ENCODE results near the gene UEVLD.

UEVLD gene

DNA sequence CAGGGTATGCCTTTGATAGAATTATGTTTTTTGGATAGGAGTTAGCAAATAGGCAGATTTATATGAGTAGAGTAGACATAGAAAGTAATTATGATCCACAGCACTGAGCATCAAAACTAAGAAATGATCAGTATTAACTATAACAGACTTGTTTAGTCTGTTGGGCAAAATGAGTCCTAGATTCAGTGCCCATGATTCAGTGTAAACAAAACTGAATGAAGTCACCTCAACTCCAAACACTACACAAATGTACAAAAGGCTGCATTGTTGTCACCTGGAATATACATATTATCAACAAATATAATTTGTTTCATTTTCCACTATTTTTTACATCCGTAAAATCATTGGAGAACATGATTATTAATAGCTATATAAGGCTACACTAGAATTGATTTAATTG, 6.7 kb downstream of the UEVLD start (continued):
- TF ChIP-seq, protein P1, sequence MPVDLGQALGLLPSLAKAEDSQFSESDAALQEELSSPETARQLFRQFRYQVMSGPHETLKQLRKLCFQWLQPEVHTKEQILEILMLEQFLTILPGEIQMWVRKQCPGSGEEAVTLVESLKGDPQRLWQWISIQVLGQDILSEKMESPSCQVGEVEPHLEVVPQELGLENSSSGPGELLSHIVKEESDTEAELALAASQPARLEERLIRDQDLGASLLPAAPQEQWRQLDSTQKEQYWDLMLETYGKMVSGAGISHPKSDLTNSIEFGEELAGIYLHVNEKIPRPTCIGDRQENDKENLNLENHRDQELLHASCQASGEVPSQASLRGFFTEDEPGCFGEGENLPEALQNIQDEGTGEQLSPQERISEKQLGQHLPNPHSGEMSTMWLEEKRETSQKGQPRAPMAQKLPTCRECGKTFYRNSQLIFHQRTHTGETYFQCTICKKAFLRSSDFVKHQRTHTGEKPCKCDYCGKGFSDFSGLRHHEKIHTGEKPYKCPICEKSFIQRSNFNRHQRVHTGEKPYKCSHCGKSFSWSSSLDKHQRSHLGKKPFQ (tag by site-specific recombination; IDR thresholded peaks at IDR 0.05): no peak
- no peak for TF ChIP-seq ZNF791 (tag by site-specific recombination; IDR thresholded peaks at IDR 0.05)
- TF ChIP-seq KLF16 (tag by site-specific recombination; IDR thresholded peaks at IDR 0.05): no peak
- TF ChIP-seq ZNF138 (tag by site-specific recombination; IDR thresholded peaks at IDR 0.05; ENCODE audit: borderline replicate concordance): no peak
- TF ChIP-seq ZNF654 (tag by site-specific recombination; IDR thresholded peaks at IDR 0.05; ENCODE audit: low read depth): no peak
- no peak for TF ChIP-seq ZEB2 (tag by site-specific recombination; IDR thresholded peaks at IDR 0.05)
- TF ChIP-seq ZNF23 (tag by site-specific recombination; IDR thresholded peaks at IDR 0.05; ENCODE audit: borderline replicate concordance): no peak
- TF ChIP-seq, protein P2, sequence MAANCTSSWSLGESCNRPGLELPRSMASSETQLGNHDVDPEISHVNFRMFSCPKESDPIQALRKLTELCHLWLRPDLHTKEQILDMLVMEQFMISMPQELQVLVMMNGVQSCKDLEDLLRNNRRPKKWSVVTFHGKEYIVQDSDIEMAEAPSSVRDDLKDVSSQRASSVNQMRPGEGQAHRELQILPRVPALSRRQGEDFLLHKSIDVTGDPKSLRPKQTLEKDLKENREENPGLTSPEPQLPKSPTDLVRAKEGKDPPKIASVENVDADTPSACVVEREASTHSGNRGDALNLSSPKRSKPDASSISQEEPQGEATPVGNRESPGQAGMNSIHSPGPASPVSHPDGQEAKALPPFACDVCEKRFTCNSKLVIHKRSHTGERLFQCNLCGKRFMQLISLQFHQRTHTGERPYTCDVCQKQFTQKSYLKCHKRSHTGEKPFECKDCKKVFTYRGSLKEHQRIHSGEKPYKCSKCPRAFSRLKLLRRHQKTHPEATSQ (tag by site-specific recombination; IDR thresholded peaks at IDR 0.05): no peak
- TF ChIP-seq ZNF830 (tag by site-specific recombination; IDR thresholded peaks at IDR 0.05; ENCODE audit: low read depth): no peak

DNA sequence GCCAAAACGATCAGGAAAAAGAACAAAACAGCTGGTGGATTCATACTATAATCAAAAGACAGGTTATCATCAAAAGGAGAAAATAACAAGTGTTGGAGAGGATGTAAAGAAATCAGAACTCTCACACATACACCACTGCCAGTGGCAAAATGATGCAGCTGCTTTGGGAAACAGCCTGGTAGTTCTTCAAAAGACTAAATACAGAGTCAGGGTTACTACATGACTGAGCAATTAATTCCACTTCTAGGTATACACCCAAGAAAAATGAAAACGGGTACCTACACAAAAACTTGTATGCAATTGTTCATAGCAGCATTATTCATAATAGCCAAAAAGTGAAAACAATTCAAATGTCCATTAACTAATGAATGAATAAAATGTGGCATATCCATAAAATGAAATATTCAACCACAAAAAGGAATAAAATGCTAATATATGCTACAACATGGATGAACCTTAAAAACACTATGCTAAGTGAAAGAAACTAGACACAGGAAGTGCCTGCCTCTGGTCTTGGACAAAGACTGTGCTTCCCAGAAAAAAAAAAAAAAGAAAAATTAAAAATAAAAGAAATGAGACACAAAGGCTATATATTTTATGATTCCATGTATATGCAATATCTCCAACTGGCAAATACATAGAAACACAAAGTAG, 8.3 kb downstream of the UEVLD start:
- H3K4me3 ChIP-seq (ENCODE audit: low read depth, low read length): no peak overlapping the region
- no peaks in the 10 kb centered on the region for H3K9me3 ChIP-seq (ENCODE audit: control insufficient read depth, insufficient read depth, low read depth, low read length)
- H3K36me3 ChIP-seq (ENCODE audit: control insufficient read depth in 2 of 2, insufficient read depth in 1 of 2, low read length in 2 of 2): peaks cover 0 to 6% of the 10 kb centered on the region in 2 experiments; a peak in 2 of 3 replicates
- TF ChIP-seq, protein P3, sequence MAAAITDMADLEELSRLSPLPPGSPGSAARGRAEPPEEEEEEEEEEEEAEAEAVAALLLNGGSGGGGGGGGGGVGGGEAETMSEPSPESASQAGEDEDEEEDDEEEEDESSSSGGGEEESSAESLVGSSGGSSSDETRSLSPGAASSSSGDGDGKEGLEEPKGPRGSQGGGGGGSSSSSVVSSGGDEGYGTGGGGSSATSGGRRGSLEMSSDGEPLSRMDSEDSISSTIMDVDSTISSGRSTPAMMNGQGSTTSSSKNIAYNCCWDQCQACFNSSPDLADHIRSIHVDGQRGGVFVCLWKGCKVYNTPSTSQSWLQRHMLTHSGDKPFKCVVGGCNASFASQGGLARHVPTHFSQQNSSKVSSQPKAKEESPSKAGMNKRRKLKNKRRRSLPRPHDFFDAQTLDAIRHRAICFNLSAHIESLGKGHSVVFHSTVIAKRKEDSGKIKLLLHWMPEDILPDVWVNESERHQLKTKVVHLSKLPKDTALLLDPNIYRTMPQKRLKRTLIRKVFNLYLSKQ (tag by site-specific recombination; IDR thresholded peaks at IDR 0.05; ENCODE audit: borderline replicate concordance): no peak
- TF ChIP-seq, protein P4, sequence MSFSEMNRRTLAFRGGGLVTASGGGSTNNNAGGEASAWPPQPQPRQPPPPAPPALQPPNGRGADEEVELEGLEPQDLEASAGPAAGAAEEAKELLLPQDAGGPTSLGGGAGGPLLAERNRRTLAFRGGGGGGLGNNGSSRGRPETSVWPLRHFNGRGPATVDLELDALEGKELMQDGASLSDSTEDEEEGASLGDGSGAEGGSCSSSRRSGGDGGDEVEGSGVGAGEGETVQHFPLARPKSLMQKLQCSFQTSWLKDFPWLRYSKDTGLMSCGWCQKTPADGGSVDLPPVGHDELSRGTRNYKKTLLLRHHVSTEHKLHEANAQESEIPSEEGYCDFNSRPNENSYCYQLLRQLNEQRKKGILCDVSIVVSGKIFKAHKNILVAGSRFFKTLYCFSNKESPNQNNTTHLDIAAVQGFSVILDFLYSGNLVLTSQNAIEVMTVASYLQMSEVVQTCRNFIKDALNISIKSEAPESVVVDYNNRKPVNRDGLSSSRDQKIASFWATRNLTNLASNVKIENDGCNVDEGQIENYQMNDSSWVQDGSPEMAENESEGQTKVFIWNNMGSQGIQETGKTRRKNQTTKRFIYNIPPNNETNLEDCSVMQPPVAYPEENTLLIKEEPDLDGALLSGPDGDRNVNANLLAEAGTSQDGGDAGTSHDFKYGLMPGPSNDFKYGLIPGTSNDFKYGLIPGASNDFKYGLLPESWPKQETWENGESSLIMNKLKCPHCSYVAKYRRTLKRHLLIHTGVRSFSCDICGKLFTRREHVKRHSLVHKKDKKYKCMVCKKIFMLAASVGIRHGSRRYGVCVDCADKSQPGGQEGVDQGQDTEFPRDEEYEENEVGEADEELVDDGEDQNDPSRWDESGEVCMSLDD (tag by site-specific recombination; IDR thresholded peaks at IDR 0.05): no peak
- TF ChIP-seq ZBTB21 (tag by site-specific recombination; IDR thresholded peaks at IDR 0.05) (no peak), WT1 (tag by site-specific recombination; IDR thresholded peaks at IDR 0.05) (no peak), ZNF174 (tag by site-specific recombination; IDR thresholded peaks at IDR 0.05) (no peak), ZNF292 (tag by site-specific recombination; IDR thresholded peaks at IDR 0.05; ENCODE audit: borderline replicate concordance, low read depth) (no peak), RBAK (tag by site-specific recombination; IDR thresholded peaks at IDR 0.05) (no peak), ZNF146 (tag by site-specific recombination; IDR thresholded peaks at IDR 0.05) (no peak), ZNF623 (tag by site-specific recombination; IDR thresholded peaks at IDR 0.05) (no peak), ZNF132 (tag by site-specific recombination; IDR thresholded peaks at IDR 0.05; ENCODE audit: borderline replicate concordance) (no peak)
- TF ChIP-seq, protein P1 (tag by site-specific recombination; IDR thresholded peaks at IDR 0.05): no peak
- TF ChIP-seq, protein P5, sequence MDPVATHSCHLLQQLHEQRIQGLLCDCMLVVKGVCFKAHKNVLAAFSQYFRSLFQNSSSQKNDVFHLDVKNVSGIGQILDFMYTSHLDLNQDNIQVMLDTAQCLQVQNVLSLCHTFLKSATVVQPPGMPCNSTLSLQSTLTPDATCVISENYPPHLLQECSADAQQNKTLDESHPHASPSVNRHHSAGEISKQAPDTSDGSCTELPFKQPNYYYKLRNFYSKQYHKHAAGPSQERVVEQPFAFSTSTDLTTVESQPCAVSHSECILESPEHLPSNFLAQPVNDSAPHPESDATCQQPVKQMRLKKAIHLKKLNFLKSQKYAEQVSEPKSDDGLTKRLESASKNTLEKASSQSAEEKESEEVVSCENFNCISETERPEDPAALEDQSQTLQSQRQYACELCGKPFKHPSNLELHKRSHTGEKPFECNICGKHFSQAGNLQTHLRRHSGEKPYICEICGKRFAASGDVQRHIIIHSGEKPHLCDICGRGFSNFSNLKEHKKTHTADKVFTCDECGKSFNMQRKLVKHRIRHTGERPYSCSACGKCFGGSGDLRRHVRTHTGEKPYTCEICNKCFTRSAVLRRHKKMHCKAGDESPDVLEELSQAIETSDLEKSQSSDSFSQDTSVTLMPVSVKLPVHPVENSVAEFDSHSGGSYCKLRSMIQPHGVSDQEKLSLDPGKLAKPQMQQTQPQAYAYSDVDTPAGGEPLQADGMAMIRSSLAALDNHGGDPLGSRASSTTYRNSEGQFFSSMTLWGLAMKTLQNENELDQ (tag by site-specific recombination; IDR thresholded peaks at IDR 0.05; ENCODE audit: low read depth): no peak
- H3K27ac ChIP-seq (ENCODE audit: extremely low read depth, low read depth, low read length): no peak overlapping the region
- ChIA-PET CTCF (interaction anchor here (1.2 kb wide), 2 partner anchors 8 to 114 kb away, joined by 3 to 4 read pairs; partner anchors contain the start of gene UEVLD), POLR2A (interaction anchor here (0.7 to 2.5 kb wide), 3 partner anchors 8 to 54 kb away, joined by 3 to 7 read pairs (median 5); partner anchors contain the start of genes SPTY2D1 and UEVLD)
- H3K4me1 ChIP-seq (ENCODE audit: control insufficient read depth, insufficient read depth, low read length): no peaks in the 10 kb centered on the region

Data from HEK293 (cell line).